Cardiac atrium fibroblast (primary cell): ENCODE results near the gene SF1. TPM values are rescaled to one million over a fixed set of nuclear protein-coding genes. Genes with fewer than 3 reads are reported as not detected.

Experiments used
- total RNA-seq: library from RNA; depleted of rRNA; stranded (reverse); fragments of >200 nt; gene quantifications from 2 replicates; pipeline ENCODE4 v1.2.3, GENCODE V29; 2015

Gene SF1
- total RNA-seq, result 130 and 140 TPM in 2 replicates

DNA sequence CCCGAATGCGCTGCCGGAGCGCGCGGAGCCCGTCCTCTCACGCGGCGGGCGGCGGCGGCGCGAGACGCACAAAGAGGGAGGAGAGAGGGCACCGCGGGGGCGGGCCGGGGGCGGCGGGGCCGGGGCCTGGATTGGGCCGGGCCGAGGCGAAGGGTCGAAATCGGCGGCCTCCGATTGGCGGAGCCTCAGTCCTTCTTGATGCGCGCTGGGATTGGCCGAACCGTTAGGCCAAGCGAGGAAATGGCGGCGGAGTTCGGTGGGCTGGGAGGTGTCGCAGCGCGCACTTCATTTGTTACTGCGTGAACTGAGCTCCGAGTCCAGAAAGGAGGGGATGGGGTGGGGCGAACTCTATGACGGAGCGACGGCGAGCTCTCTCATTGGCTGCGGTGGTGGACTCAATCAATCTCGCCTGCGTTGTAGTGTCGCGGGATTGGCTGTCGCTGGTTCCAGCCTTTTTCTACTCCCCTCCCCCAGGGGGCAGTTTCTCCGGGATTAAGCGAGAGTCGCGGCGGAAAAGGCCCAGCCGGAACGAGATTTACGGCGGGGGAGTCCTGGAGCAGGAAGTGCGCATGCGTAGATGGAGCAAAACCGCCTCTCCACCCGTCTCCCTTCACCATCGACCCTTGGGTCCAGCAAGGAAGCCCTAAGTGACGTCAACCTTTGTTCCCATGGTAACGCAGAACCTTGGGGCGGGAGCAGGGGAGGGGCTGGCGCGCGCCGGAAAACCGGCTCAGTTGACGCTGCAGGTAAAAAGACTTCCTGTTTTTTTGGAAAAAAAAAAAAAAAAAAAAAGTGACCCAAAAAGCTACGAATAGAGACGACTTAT, at the start of gene SF1:
Gene SF1, minus strand, starts transcription at position 70 of the 826 bp plus-strand sequence. CDS start 150 bp downstream, outside the sequence.

GRCh38 chr11:64810271-64810890, 32.0 kb upstream of the SF1 start, which contains the start of gene MEN1:
Gene MEN1 (minus strand): TSS chr11:64810551. CDS start chr11:64810109, 442 bp downstream.

DNA sequence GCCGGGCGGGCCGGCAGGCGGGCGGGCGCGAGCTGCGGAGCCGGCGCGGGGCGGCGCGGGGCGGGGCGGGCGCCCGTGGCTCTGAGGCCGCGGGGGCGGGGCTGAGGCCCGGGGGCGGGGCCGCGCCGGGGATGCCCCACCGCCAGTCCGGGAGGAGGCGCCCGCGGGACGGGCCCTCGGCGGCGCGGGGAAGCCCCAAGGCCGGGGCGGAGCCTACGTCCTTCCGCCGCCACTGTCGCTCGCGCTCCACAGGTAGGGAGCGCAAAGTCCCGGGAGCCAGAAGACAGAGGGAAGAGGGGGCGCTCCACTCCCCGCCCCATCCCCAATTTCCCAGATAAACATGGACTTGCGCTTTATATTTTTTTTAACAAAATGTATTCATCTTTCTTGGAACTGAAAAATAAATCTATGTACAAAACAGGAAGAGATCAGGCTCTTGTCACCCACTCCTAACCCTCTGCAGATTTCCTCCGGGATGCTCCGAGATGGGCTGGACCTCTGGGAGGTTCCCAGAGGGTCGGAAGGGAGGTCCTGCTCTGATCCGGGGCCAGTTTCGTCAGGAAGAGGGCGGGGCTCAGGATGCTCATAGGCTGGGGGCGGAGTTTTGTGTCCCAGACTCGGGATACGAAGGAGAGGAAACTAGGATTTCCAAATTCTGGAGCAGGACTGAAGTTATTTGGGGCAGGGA, 25.0 kb upstream of the SF1 start, which contains the start of gene MAP4K2:
Gene MAP4K2, minus strand, starts transcription at position 57 of the 688 bp plus-strand sequence. CDS start 65 bp downstream, outside the sequence.

GRCh38 chr11:64759722-64760719, 18.3 kb downstream of the SF1 start, which contains the start of gene PYGM:
Gene PYGM (minus strand): TSS chr11:64759974. CDS start chr11:64759898, 76 bp downstream.

DNA sequence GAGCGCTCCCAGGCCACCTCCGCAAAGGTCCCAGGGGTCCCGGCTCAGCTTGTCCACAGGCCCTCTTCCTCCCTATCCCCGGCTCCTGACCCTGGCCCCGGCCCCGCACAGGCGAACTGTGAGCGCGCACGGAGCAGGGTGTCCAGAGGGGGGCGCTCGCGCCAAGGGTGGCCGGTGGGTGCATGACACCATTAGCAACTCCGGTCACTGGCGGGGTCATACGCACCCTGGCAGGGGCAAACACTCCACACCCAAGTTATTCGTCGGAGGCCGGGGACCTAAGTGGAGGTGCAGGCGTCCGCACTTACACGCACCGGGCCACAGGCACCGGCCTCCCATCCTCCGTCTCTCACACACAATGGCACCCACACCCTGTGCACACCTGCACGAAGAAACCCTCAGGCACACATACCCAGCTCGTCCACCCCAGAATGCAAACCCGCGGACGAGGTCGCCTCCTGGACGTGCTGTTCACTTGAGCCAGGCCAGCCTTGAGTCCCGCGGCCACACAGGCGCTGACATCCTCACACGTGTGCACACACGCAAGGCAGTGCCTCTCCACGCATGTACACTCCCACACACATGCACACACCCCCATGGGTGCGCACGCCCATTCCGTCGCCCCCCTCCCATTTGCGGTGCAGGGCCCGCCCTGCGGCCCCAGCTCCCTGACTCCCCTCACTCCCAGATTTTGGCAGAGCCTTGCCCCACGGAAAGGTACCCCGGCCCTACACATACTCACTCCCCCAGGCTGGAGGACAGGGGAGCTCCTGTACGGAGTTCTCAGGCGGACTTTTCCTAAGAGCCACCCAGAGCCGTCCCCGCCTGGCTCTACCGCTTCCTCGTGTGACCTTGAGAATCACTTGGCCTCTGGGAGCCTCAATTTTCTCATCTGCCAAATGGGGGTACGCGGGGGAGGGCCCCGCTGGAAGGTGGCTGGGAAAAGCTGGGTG, 34.5 kb downstream of the SF1 start, which contains the start of gene RASGRP2:
Gene RASGRP2, minus strand, starts transcription at position 552 of the 953 bp plus-strand sequence. CDS start 1,276 bp downstream, outside the sequence.

DNA sequence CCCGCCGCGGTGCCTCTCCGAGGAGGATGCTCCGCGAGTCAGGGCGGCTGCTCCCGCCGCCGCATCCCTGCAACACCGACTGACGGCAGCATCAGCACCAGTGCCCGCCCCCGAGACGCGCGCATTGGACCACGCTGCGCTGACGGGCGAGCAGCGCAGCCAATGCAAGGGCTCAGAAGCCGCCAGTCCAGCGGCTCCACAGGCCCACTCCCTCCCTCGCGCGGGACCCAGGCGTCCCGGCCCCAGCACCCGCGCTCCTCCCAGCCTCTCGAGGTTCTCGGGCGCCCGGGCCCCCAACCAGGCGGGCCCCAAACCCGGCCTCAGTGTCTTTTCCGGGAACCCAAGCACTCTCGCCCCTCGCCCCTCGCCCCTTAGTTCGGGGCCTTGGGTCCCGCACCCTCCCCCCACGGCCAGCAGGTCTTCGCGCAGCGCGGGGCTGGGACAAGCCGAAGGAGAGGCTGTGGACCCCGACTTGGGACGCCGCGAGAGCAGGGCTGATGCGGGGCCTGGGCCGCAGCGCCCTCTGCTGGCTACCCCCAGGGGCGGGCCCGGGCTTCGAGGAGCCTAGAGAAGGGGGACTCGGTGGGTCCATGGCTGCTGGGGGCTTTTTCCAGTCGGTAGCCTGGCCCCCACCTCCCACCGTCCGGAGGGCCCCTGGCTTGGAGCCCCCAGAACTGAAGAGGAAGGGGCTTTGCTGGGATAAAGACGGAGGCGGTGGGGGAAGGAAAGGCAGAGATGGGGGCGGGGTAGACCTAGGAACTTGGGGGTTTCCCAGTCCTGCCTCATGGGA, 55.0 kb downstream of the SF1 start, which contains the start of gene NRXN2:
Gene NRXN2, minus strand, starts transcription at position 81 of the 790 bp plus-strand sequence. CDS start 9,498 bp downstream, outside the sequence.

Other genes with a start within 250 kb of the SF1 start
- not detected in 2 replicates for gene SLC22A11, start 222.6 kb downstream of the SF1 start, total RNA-seq
- gene SLC22A12, start 187.3 kb downstream of the SF1 start, total RNA-seq, result not detected in 2 replicates
- gene NRXN2, start 55.3 kb downstream of the SF1 start, total RNA-seq, result 0.18 and 2.9 TPM in 2 replicates
- gene RASGRP2, start 34.4 kb downstream of the SF1 start, total RNA-seq, result 3.4 and 5.6 TPM in 2 replicates
- 5.8 and 9.7 TPM in 2 replicates for gene PYGM, start 18.6 kb downstream of the SF1 start, total RNA-seq
- gene MAP4K2, start 24.7 kb upstream of the SF1 start, total RNA-seq, result 12.1 and 13.3 TPM in 2 replicates
- gene MEN1, start 32.0 kb upstream of the SF1 start, total RNA-seq, result 16.0 and 19.5 TPM in 2 replicates
- gene CDC42BPG, start 66.1 kb upstream of the SF1 start, total RNA-seq, result under 0.01 TPM in 1 of 2 replicates, not detected in the other
- 63.7 and 84.1 TPM in 2 replicates for gene EHD1, start 100.1 kb upstream of the SF1 start, total RNA-seq
- 13.2 and 18.1 TPM in 2 replicates for gene ATG2A, start 138.7 kb upstream of the SF1 start, total RNA-seq
- gene PPP2R5B, start 146.1 kb upstream of the SF1 start, total RNA-seq, result 24.9 and 27.9 TPM in 2 replicates
- gene GPHA2, start 157.4 kb upstream of the SF1 start, total RNA-seq, result 2.6 TPM in 1 of 2 replicates, not detected in the other
- gene MAJIN, start 193.6 kb upstream of the SF1 start, total RNA-seq, result not detected in 2 replicates
- gene BATF2, start 218.4 kb upstream of the SF1 start, total RNA-seq, result 0.16 TPM in 1 of 2 replicates, not detected in the other
- 97.5 and 157 TPM in 2 replicates for gene ARL2, start 235.6 kb upstream of the SF1 start, total RNA-seq
- 10.0 and 12.8 TPM in 2 replicates for gene SNX15, start 248.9 kb upstream of the SF1 start, total RNA-seq